Gastroesophageal sphincter (tissue), 3 donors: ENCODE data around the gene SLC7A6OS.

Experiments
- EP300 ChIP-seq: sonication (generic); formaldehyde crosslinking; IDR thresholded peaks from one replicate; pipeline ENCODE4 v1.6.1; 2017; ENCODE audit warnings: antibody characterized with exemption, mild to moderate bottlenecking
- POLR2AphosphoS5 ChIP-seq: sonication (generic); formaldehyde crosslinking; IDR thresholded peaks from one replicate; pipeline ENCODE4 v1.6.1; 2017; ENCODE audit warnings: antibody characterized with exemption
- TF ChIP-seq, protein P1 (sequence below), 4 experiments: fragments of 200-600 bp in 2 of 4; fragments of 450-650 bp in 2 of 4; sonication (generic) in 1 of 4; IDR thresholded peaks; one replicate each; pipeline ENCODE4 v1.5.1; 2017 to 2019; ENCODE audit warnings: antibody characterized with exemption in 4 of 4, mild to moderate bottlenecking in 2 of 4, moderate library complexity in 2 of 4

DNA sequence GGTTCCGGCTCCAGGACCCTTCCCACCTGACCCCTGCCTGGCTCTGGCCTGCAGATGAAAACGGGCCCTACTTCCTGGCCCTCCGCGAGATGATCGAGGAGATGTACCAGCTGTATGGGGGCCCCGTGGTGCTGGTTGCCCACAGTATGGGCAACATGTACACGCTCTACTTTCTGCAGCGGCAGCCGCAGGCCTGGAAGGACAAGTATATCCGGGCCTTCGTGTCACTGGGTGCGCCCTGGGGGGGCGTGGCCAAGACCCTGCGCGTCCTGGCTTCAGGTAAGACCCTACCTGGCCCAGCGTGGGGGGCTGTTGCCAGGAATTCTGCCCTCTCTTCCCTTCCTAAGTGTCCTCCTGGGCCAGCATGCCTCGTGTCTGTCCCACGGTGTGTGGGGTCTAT lies 55.0 kb downstream of the SLC7A6OS start:
- TF ChIP-seq POLR2AphosphoS5, result no peak
- TF ChIP-seq, protein P1, sequence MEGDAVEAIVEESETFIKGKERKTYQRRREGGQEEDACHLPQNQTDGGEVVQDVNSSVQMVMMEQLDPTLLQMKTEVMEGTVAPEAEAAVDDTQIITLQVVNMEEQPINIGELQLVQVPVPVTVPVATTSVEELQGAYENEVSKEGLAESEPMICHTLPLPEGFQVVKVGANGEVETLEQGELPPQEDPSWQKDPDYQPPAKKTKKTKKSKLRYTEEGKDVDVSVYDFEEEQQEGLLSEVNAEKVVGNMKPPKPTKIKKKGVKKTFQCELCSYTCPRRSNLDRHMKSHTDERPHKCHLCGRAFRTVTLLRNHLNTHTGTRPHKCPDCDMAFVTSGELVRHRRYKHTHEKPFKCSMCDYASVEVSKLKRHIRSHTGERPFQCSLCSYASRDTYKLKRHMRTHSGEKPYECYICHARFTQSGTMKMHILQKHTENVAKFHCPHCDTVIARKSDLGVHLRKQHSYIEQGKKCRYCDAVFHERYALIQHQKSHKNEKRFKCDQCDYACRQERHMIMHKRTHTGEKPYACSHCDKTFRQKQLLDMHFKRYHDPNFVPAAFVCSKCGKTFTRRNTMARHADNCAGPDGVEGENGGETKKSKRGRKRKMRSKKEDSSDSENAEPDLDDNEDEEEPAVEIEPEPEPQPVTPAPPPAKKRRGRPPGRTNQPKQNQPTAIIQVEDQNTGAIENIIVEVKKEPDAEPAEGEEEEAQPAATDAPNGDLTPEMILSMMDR (IDR thresholded peaks at IDR 0.05), result no peak
- no peak for TF ChIP-seq EP300
